NCI-H82 (cell line): ENCODE data around the gene EAF1.
"Not testable (repeated sequence)": the region's sequence is repeated elsewhere in the genome, so short reads cannot be mapped to it uniquely, and the experiment has no call there.

ENCODE experiments used
- DNase-seq: peaks from one replicate; lab custom pipeline; 2025; lab: John Stamatoyannopoulos, UW

Gene EAF1

GRCh38 chr3:15484551-15484950 lies 57.2 kb downstream of the EAF1 start:
- not testable (repeated sequence) for DNase-seq

GRCh38 chr3:15486020-15486419 lies 58.6 kb downstream of the EAF1 start:
- no peak for DNase-seq

- DNase-seq = no peak
Measured at GRCh38 chr3:15486979-15487378, 59.6 kb downstream of the EAF1 start.

GRCh38 chr3:15488002-15488401 lies 60.6 kb downstream of the EAF1 start:
- DNase-seq = no peak

GRCh38 chr3:15490158-15490557 lies 62.8 kb downstream of the EAF1 start:
- no peak for DNase-seq

GRCh38 chr3:15491143-15491542 lies 63.7 kb downstream of the EAF1 start:
- DNase-seq = no peak
